Hematopoietic multipotent progenitor cell (in vitro differentiated cells): ENCODE measurements around the gene RGS10. TPM values are rescaled to one million over a fixed set of nuclear protein-coding genes. Genes with fewer than 3 reads are reported as not detected.
"Not testable (repeated sequence)": the region's sequence is repeated elsewhere in the genome, so short reads cannot be mapped to it uniquely, and the experiment has no call there.

Source experiments
- DNase-seq, 3 donors: peaks; one replicate each; pipeline ENCODE4 v3.0.0-alpha.2; 2011 to 2015; ENCODE audit warnings: low read depth in 2 of 3, low spot score in 2 of 3
- total RNA-seq: library from RNA; depleted of rRNA; stranded (reverse); fragments of >200 nt; gene quantifications from one replicate; pipeline ENCODE4 v1.2.3, GENCODE V29; 2012

RGS10 gene
- total RNA-seq, 1 donor: 12.9 TPM

GRCh38 chr10:119473771-119474170 lies 68.7 kb downstream of the RGS10 start:
- no peak for DNase-seq

GRCh38 chr10:119470920-119471702 lies 71.4 kb downstream of the RGS10 start:
- no peak for DNase-seq

GRCh38 chr10:119469846-119470245 lies 72.7 kb downstream of the RGS10 start:
- DNase-seq: no peak

GRCh38 chr10:119469325-119469707 lies 73.2 kb downstream of the RGS10 start:
- no peak for DNase-seq

- no peak for DNase-seq
Measured at GRCh38 chr10:119468542-119469324, 73.8 kb downstream of the RGS10 start.

GRCh38 chr10:119466655-119467054 lies 75.9 kb downstream of the RGS10 start:
- DNase-seq: peak in 2 of 3 donors; percentile 40 to 66

- no peak for DNase-seq
Measured at GRCh38 chr10:119466076-119466475, 76.4 kb downstream of the RGS10 start.

- DNase-seq: no peak
Measured at GRCh38 chr10:119465085-119465484, 77.4 kb downstream of the RGS10 start.

GRCh38 chr10:119463195-119463594 lies 79.3 kb downstream of the RGS10 start:
- DNase-seq: not testable (repeated sequence)

- DNase-seq: no peak
Measured at GRCh38 chr10:119462773-119463172, 79.7 kb downstream of the RGS10 start.

- DNase-seq: no peak
Measured at GRCh38 chr10:119461923-119462322, 80.6 kb downstream of the RGS10 start.

- DNase-seq: no peak
Measured at GRCh38 chr10:119461380-119461779, 81.1 kb downstream of the RGS10 start.

- DNase-seq: no peak
Measured at GRCh38 chr10:119460369-119461195, 81.9 kb downstream of the RGS10 start.

GRCh38 chr10:119459681-119460340 lies 82.7 kb downstream of the RGS10 start:
- no peak for DNase-seq

GRCh38 chr10:119457966-119458766 lies 84.4 kb downstream of the RGS10 start:
- no peak for DNase-seq

- no peak for DNase-seq
Measured at GRCh38 chr10:119456435-119456810, 86.1 kb downstream of the RGS10 start.

GRCh38 chr10:119455609-119456434 lies 86.7 kb downstream of the RGS10 start:
- DNase-seq: no peak

- no peak for DNase-seq
Measured at GRCh38 chr10:119454990-119455389, 87.5 kb downstream of the RGS10 start.

- DNase-seq: no peak
Measured at GRCh38 chr10:119454316-119454715, 88.2 kb downstream of the RGS10 start.
